ENCODE data around the gene ARL15.

Gene ARL15

GRCh38 chr5:54282876-54283275 is 27.5 kb downstream of the ARL15 start:
- H3K9me3 ChIP-seq (ENCODE audit: insufficient read depth, low read length) = no peaks in the 10 kb centered on the region
- no peak overlapping the region for H3K9ac ChIP-seq (ENCODE audit: low read length)
- no peak overlapping the region for H3K4me2 ChIP-seq (ENCODE audit: low read length)
- no peak for TF ChIP-seq EZH2phosphoT487 (IDR thresholded peaks at IDR 0.05; ENCODE audit: low read depth)
- TF ChIP-seq CTCF (IDR thresholded peaks at IDR 0.05; ENCODE audit: low read depth, low read length) = no peak
- no peaks in the 10 kb centered on the region for H3K36me3 ChIP-seq (replicated peaks; ENCODE audit: low read depth, low read length)
- no peak overlapping the region for H3K27ac ChIP-seq (ENCODE audit: low read length)
- no peaks in the 10 kb centered on the region for H3K79me2 ChIP-seq (ENCODE audit: low read length)
- H3K4me1 ChIP-seq (ENCODE audit: low read length) = no peaks in the 10 kb centered on the region
- no peaks in the 10 kb centered on the region for H3K27me3 ChIP-seq (ENCODE audit: low read depth, low read length)
- H4K20me1 ChIP-seq (ENCODE audit: insufficient read depth, low read length) = no peaks in the 10 kb centered on the region
- no peak overlapping the region for H2AFZ ChIP-seq (ENCODE audit: low read depth, low read length)
- H3K4me3 ChIP-seq (ENCODE audit: low read length) = no peak overlapping the region

GRCh38 chr5:54281960-54282692 is 28.2 kb downstream of the ARL15 start:
- Histone ChIP-seq H3K4me1 (ENCODE audit: low read length) (no peaks in the 10 kb centered on the region), H3K79me2 (ENCODE audit: low read length) (no peaks in the 10 kb centered on the region), H4K20me1 (ENCODE audit: insufficient read depth, low read length) (no peaks in the 10 kb centered on the region)

GRCh38 chr5:54279960-54280359 is 30.4 kb downstream of the ARL15 start:
- no peak for TF ChIP-seq EZH2phosphoT487 (IDR thresholded peaks at IDR 0.05; ENCODE audit: low read depth)
- no peak for TF ChIP-seq CTCF (IDR thresholded peaks at IDR 0.05; ENCODE audit: low read depth, low read length)
- H3K27ac ChIP-seq (ENCODE audit: low read length) = no peak overlapping the region

More at GRCh38 chr5:54281960-54282692, 28.2 kb downstream of the ARL15 start:
- Histone ChIP-seq H3K9ac (ENCODE audit: low read length) (no peak overlapping the region), H2AFZ (ENCODE audit: low read depth, low read length) (no peak overlapping the region), H3K4me2 (ENCODE audit: low read length) (no peak overlapping the region), H3K27ac (ENCODE audit: low read length) (no peak overlapping the region), H3K36me3 (replicated peaks; ENCODE audit: low read depth, low read length) (no peaks in the 10 kb centered on the region), H3K9me3 (ENCODE audit: insufficient read depth, low read length) (no peaks in the 10 kb centered on the region), H3K4me3 (ENCODE audit: low read length) (no peak overlapping the region), H3K27me3 (ENCODE audit: low read depth, low read length) (no peaks in the 10 kb centered on the region)
- no peak for TF ChIP-seq CTCF (IDR thresholded peaks at IDR 0.05; ENCODE audit: low read depth, low read length)
- no peak for TF ChIP-seq EZH2phosphoT487 (IDR thresholded peaks at IDR 0.05; ENCODE audit: low read depth)

GRCh38 chr5:54278979-54279717 is 31.2 kb downstream of the ARL15 start:
- Histone ChIP-seq H3K27me3 (ENCODE audit: low read depth, low read length) (no peaks in the 10 kb centered on the region), H3K27ac (ENCODE audit: low read length) (no peak overlapping the region), H4K20me1 (ENCODE audit: insufficient read depth, low read length) (no peaks in the 10 kb centered on the region), H3K4me2 (ENCODE audit: low read length) (no peak overlapping the region), H3K4me3 (ENCODE audit: low read length) (no peak overlapping the region), H3K9me3 (ENCODE audit: insufficient read depth, low read length) (no peaks in the 10 kb centered on the region), H3K9ac (ENCODE audit: low read length) (no peak overlapping the region), H2AFZ (ENCODE audit: low read depth, low read length) (no peak overlapping the region), H3K36me3 (replicated peaks; ENCODE audit: low read depth, low read length) (no peaks in the 10 kb centered on the region), H3K79me2 (ENCODE audit: low read length) (no peaks in the 10 kb centered on the region), H3K4me1 (ENCODE audit: low read length) (no peaks in the 10 kb centered on the region)
- TF ChIP-seq EZH2phosphoT487 (IDR thresholded peaks at IDR 0.05; ENCODE audit: low read depth) (no peak), CTCF (IDR thresholded peaks at IDR 0.05; ENCODE audit: low read depth, low read length) (no peak)

More at GRCh38 chr5:54279960-54280359, 30.4 kb downstream of the ARL15 start:
- no peaks in the 10 kb centered on the region for H4K20me1 ChIP-seq (ENCODE audit: insufficient read depth, low read length)
- H3K4me2 ChIP-seq (ENCODE audit: low read length) = no peak overlapping the region
- H3K4me1 ChIP-seq (ENCODE audit: low read length) = no peaks in the 10 kb centered on the region
- H3K4me3 ChIP-seq (ENCODE audit: low read length) = no peak overlapping the region
- no peaks in the 10 kb centered on the region for H3K79me2 ChIP-seq (ENCODE audit: low read length)
- H3K36me3 ChIP-seq (replicated peaks; ENCODE audit: low read depth, low read length) = no peaks in the 10 kb centered on the region
- H3K27me3 ChIP-seq (ENCODE audit: low read depth, low read length) = no peaks in the 10 kb centered on the region
- H3K9me3 ChIP-seq (ENCODE audit: insufficient read depth, low read length) = no peaks in the 10 kb centered on the region
- no peak overlapping the region for H3K9ac ChIP-seq (ENCODE audit: low read length)
- H2AFZ ChIP-seq (ENCODE audit: low read depth, low read length) = no peak overlapping the region

Data from OCI-LY3 (cell line).